GM20000 (cell line): ENCODE measurements around the gene KIF16B.

Experiments used
- DNase-seq: peaks from one replicate; pipeline ENCODE4 v3.0.0; 2012; ENCODE audit warnings: low spot score
- CTCF ChIP-seq: IDR thresholded peaks from 2 replicates; pipeline ENCODE4 v1.5.1; 2012; ENCODE audit warnings: mild to moderate bottlenecking, control low read depth; ENCODE audit errors: extremely low read depth, missing control alignments

KIF16B gene

GRCh38 chr20:16588241-16588640 lies 15.0 kb upstream of the KIF16B start:
- no peak for TF ChIP-seq CTCF
- no peak for DNase-seq

- DNase-seq = no peak
- no peak for TF ChIP-seq CTCF
These were observed 13.8 kb upstream of the KIF16B start for GRCh38 chr20:16587066-16587465.

GRCh38 chr20:16583474-16583873 lies 10.2 kb upstream of the KIF16B start:
- no peak for DNase-seq
- TF ChIP-seq CTCF = no peak

- TF ChIP-seq CTCF = no peak
- DNase-seq = no peak
These were observed 8.0 kb upstream of the KIF16B start for GRCh38 chr20:16581241-16581640.

GRCh38 chr20:16580620-16581019 lies 7.4 kb upstream of the KIF16B start:
- DNase-seq = no peak

GRCh38 chr20:16580147-16580546 lies 6.9 kb upstream of the KIF16B start:
- TF ChIP-seq CTCF = no peak
- no peak for DNase-seq

More at GRCh38 chr20:16580620-16581019, 7.4 kb upstream of the KIF16B start:
- no peak for TF ChIP-seq CTCF

- no peak for DNase-seq
- no peak for TF ChIP-seq CTCF
These were observed 3.0 kb upstream of the KIF16B start for GRCh38 chr20:16576219-16576618.
